ENCODE results near the gene RAB4A. TPM values are rescaled to one million over a fixed set of nuclear protein-coding genes. Genes with fewer than 3 reads are reported as not detected.

The RAB4A gene
- total RNA-seq, 1 donor from 2014 or later: 71.8 TPM

DNA sequence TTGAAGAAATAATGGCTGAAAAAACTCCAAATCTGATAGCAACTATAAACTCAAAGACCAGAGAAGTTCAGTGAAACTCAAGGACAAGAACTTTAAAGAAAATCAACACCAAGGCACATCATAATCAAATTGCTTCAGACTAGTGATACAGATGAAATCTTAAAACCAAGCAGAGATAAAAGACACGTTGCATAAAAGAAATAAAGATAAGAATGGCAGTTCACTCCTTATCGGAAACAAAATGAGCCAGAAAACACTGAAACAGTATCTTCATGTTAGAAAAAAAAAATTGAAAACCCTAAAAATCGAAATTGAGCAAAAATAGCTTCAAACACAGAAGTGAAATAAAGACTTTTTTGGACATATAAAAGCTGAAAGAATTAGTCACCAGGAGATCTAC lies 4.6 kb upstream of the RAB4A start:
- no peaks in the 10 kb centered on the region for H3K27me3 Mint-ChIP-seq
- no peak overlapping the region for H3K27ac Mint-ChIP-seq
- H3K4me1 Mint-ChIP-seq (ENCODE audit: unreplicated experiment): no peaks in the 10 kb centered on the region
- TF ChIP-seq, protein P1, sequence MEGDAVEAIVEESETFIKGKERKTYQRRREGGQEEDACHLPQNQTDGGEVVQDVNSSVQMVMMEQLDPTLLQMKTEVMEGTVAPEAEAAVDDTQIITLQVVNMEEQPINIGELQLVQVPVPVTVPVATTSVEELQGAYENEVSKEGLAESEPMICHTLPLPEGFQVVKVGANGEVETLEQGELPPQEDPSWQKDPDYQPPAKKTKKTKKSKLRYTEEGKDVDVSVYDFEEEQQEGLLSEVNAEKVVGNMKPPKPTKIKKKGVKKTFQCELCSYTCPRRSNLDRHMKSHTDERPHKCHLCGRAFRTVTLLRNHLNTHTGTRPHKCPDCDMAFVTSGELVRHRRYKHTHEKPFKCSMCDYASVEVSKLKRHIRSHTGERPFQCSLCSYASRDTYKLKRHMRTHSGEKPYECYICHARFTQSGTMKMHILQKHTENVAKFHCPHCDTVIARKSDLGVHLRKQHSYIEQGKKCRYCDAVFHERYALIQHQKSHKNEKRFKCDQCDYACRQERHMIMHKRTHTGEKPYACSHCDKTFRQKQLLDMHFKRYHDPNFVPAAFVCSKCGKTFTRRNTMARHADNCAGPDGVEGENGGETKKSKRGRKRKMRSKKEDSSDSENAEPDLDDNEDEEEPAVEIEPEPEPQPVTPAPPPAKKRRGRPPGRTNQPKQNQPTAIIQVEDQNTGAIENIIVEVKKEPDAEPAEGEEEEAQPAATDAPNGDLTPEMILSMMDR (conservative IDR thresholded peaks at IDR 0.05): no peak
- no peak for DNase-seq (ENCODE audit: extremely low spot score, unreplicated experiment)
- H3K4me3 Mint-ChIP-seq: no peak overlapping the region
- H3K9me3 Mint-ChIP-seq: peaks cover 5% of the 10 kb centered on the region
- H3K36me3 Mint-ChIP-seq: peaks cover 4% of the 10 kb centered on the region

DNA sequence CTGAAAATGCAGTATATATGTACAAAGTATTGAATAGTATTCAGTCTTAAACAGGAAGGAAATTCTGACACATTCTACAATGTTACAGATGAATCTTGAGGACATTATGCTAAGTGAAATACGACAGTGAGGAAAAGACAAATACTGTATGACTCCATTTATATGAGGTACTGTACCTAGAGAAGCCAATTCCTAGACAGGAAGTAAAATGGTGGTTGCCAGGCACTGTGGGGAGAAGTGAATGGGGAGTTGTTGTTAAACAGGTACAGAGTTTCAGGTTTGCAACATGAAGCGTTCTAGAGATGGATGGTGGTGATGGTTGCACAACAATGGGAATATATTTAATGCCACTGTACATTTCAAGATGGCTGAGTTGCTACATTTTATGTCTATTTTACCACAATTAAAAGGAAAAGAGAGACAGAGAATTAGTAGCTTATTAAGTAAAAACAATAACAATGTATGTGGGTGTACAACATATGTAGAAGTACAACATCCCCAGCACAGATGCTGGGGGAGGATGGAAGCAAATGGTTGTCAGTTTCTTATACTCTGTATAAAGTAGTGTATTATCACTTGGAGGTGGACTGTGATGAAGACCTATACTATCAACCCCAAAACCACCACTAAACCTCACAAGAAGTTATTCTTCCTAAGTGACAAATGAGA lies 3.9 kb upstream of the RAB4A start:
- TF ChIP-seq, protein P1 (conservative IDR thresholded peaks at IDR 0.05): no peak
- Mint-ChIP-seq H3K27ac (peak overlapping the region; percentile 6), H3K9me3 (peaks cover 5% of the 10 kb centered on the region), H3K27me3 (no peaks in the 10 kb centered on the region), H3K4me3 (no peak overlapping the region), H3K36me3 (peaks cover 4% of the 10 kb centered on the region), H3K4me1 (ENCODE audit: unreplicated experiment) (peaks cover 6% of the 10 kb centered on the region)
- DNase-seq (ENCODE audit: extremely low spot score, unreplicated experiment): no peak

DNA sequence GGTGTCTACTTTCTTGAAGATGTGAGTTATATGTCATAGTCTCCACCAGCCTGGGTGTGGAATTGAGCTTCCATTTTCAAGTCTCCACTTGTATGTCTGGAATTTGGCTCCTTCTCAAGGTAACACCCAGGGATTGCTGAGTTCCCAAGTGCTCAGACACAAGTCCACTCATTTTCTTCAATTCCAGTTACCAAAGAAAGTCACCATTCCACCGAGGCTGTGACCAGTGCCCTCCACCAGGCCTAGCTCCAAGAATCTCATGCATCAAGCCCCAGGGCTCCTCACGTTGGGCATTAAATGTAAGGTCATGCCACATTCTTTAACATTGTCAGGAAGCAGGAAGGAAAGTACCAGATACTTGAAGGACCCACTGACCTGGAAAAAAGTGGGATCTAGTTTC lies 2.4 kb upstream of the RAB4A start:
- peak overlapping the region; percentile 88 for H3K27ac Mint-ChIP-seq
- peaks cover 7% of the 10 kb centered on the region for H3K36me3 Mint-ChIP-seq
- H3K4me1 Mint-ChIP-seq (ENCODE audit: unreplicated experiment): peaks cover 19% of the 10 kb centered on the region
- no peak for DNase-seq (ENCODE audit: extremely low spot score, unreplicated experiment)
- H3K4me3 Mint-ChIP-seq: peak overlapping the region; percentile 69
- TF ChIP-seq, protein P1 (conservative IDR thresholded peaks at IDR 0.05): no peak
- H3K27me3 Mint-ChIP-seq: no peaks in the 10 kb centered on the region
- H3K9me3 Mint-ChIP-seq: peaks cover 5% of the 10 kb centered on the region

DNA sequence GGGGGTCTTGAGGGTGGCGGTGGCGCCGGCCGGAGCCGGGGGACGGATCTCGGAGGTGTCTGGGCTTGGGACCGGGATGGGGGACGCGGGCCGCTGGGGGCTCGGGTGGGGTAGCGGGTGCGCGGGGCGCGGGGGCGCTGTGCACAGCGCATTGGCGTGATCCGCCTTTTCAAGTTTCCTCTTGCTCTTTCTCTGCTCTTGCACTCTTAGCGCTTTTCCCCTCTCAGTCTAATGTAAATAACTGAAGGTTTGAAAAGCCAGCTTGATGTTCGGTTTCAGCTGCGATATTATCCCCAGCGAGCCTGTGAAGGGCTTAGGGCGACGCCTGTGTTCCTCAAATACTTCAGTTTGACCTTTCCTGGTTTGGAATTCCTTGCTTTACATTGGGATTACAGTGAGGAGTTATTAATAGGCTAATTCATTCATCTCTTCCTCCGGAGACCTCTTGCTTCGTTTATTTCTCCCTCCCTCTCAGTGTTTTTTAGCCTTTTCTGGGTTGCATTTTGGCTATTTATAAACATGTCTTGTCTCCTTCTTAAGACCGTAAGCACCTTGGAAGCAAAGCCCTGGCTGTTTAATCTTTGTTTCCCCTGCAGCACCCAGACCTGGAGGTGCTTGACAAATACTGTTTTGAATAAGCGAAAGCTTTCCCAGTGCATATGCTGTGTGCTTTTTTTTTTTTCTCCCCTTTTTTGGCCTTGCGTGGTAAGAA lies 693 bp downstream of the RAB4A start:
- H3K36me3 Mint-ChIP-seq: peaks cover 12% of the 10 kb centered on the region

DNA sequence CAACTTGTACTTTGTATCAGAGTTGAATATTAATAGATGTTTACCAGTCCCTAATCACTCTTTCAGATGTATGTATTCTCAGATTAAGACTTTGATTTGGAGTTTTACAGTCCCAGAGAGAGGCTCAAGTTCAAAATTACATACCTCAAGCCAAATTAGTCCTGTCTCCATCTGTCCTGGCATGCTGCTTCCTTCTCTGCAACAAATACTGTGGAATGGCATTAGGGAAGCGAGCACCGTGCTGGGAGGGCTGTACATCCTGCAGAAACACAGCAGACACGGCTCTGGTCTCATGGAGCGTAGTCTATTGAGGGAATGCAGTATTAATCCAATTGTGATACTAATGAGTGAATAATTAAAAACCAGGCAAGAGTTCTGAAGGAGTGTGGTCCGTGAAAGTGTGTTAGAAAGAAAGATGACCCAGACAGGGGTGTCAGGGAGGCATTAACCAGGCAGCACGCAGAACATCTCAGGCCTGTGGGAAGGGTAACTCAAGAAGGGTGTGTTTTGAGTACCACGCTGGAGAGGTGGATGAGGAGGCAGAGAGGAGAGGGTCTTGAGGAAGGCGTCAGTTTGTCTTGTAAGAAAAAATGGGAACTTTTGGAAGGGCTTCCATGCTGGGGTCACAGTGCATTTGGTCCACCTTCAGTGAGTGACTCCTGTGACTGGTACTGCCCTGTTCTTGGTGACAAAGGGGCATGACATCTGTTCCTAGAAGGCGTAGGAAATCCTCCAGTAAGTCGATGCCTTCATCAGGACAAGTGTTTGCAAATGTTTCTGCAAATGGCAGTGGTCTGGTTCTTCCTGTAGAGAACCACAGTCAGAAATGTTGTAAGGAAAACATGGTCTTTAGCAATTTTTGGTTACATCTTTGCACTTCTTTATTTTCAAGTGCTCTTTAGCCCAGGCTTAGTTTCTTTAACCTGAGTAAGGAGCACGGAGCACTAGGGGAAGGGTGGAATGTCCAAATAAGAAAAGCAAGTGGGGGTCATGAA lies 1.6 kb downstream of the RAB4A start:
- Mint-ChIP-seq H3K27me3 (no peaks in the 10 kb centered on the region), H3K9me3 (no peaks in the 10 kb centered on the region)

More for the DNA sequence above, 693 bp downstream of the RAB4A start:
- H3K4me1 Mint-ChIP-seq (ENCODE audit: unreplicated experiment): peaks cover 25% of the 10 kb centered on the region
- no peak for DNase-seq (ENCODE audit: extremely low spot score, unreplicated experiment)
- peak overlapping the region; percentile 97 for H3K4me3 Mint-ChIP-seq
- peaks cover 5% of the 10 kb centered on the region for H3K9me3 Mint-ChIP-seq
- peak overlapping the region; percentile 89 for H3K27ac Mint-ChIP-seq
- TF ChIP-seq, protein P1 (conservative IDR thresholded peaks at IDR 0.05): peak; percentile 27
- no peaks in the 10 kb centered on the region for H3K27me3 Mint-ChIP-seq

More for the DNA sequence above, 1.6 kb downstream of the RAB4A start:
- TF ChIP-seq, protein P1 (conservative IDR thresholded peaks at IDR 0.05): no peak
- Mint-ChIP-seq H3K36me3 (peaks cover 8% of the 10 kb centered on the region), H3K4me1 (ENCODE audit: unreplicated experiment) (peaks cover 25% of the 10 kb centered on the region), H3K27ac (peak overlapping the region; percentile 89), H3K4me3 (peak overlapping the region; percentile 97)
- DNase-seq (ENCODE audit: extremely low spot score, unreplicated experiment): no peak
